Measurements from ENCODE around the gene AIF1. TPM values are rescaled to one million over a fixed set of nuclear protein-coding genes. Genes with fewer than 3 reads are reported as not detected.

The AIF1 gene
- total RNA-seq, 1 experiment from 2014 or later, result not detected

- H3K27ac ChIP-seq (ENCODE audit: low read length), result no peak overlapping the region
- peaks cover 92% of the 10 kb centered on the region for H3K36me3 ChIP-seq (ENCODE audit: low read depth, low read length)
- ChIA-PET CTCF (no interaction called here), POLR2A (ENCODE audit: unreplicated experiment) (no interaction called here)
- no peaks in the 10 kb centered on the region for H3K9me3 ChIP-seq (ENCODE audit: low read length)
- no peaks in the 10 kb centered on the region for H3K27me3 ChIP-seq (ENCODE audit: low read length)
- intact Hi-C loops (cut with micrococcal nuclease), result no loop called here
- TSS peak; percentile 6 for BruUV-seq (replicated peaks)
- H3F3A ChIP-seq (ENCODE audit: low read length, unreplicated experiment), result no peaks in the 10 kb centered on the region
- no peak overlapping the region for H2AFZ ChIP-seq (ENCODE audit: low read length)
- ATAC-seq, result no peak
- no peak overlapping the region for H3K9ac ChIP-seq (ENCODE audit: low read length)
- H3K4me3 ChIP-seq (ENCODE audit: low read length), result no peak overlapping the region
- no peak for DNase-seq
- no peaks in the 10 kb centered on the region for H3K4me1 ChIP-seq (ENCODE audit: insufficient read depth, low read length)
- no peaks in the 10 kb centered on the region; the same call in 1 of the 2 replicates for H3K79me2 ChIP-seq (ENCODE audit: low read length)
- H4K20me1 ChIP-seq (ENCODE audit: low read length), result peaks cover 3% of the 10 kb centered on the region; the same call in 1 of the 2 replicates
- no peaks in the 10 kb centered on the region for H3K9me2 ChIP-seq (replicated peaks; ENCODE audit: low read length)
- H3K4me2 ChIP-seq (ENCODE audit: low read length), result no peak overlapping the region
- TF ChIP-seq CTCF (conservative IDR thresholded peaks at IDR 0.05; ENCODE audit: low read depth, low read length), result no peak
Measured at GRCh38 chr6:31632279-31632946, 17.4 kb downstream of the AIF1 start.

DNA sequence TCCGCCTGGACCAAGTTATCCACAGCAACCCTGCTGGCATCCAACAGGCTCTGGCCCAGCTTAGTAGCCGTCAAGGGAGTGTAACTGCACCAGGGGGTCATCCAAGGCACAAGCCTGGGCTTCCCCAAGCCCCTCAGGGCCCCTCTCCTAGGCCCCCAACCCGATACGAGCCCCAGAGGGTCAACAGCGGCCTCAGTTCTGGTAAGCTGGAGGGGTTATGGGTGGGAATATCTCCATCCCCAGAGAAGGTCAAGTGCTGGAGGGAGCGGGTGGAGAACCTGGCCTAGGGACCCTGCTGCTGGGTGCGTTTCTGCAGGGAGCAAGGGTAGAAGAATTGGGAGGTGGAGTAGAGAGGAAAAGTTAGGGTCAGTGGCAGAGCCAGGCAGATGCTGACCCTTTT is 18.4 kb downstream of the AIF1 start:
- Histone ChIP-seq H3K9me2 (replicated peaks; ENCODE audit: low read length) (no peaks in the 10 kb centered on the region), H3K79me2 (ENCODE audit: low read length) (no peaks in the 10 kb centered on the region), H4K20me1 (ENCODE audit: low read length) (peaks cover 3% of the 10 kb centered on the region; the same call in 1 of the 2 replicates), H3K4me2 (ENCODE audit: low read length) (no peak overlapping the region), H3K27ac (ENCODE audit: low read length) (no peak overlapping the region), H3K9ac (ENCODE audit: low read length) (no peak overlapping the region), H3K9me3 (ENCODE audit: low read length) (no peaks in the 10 kb centered on the region), H2AFZ (ENCODE audit: low read length) (no peak overlapping the region), H3K4me3 (ENCODE audit: low read length) (no peak overlapping the region), H3K36me3 (ENCODE audit: low read depth, low read length) (peaks cover 90% of the 10 kb centered on the region), H3F3A (ENCODE audit: low read length, unreplicated experiment) (peaks cover 6% of the 10 kb centered on the region), H3K27me3 (ENCODE audit: low read length) (no peaks in the 10 kb centered on the region), H3K4me1 (ENCODE audit: insufficient read depth, low read length) (no peaks in the 10 kb centered on the region)
- intact Hi-C loops (cut with micrococcal nuclease), result no loop called here
- no peak for DNase-seq
- ChIA-PET CTCF (no interaction called here), POLR2A (ENCODE audit: unreplicated experiment) (no interaction called here)
- BruUV-seq (replicated peaks), result no TSS peak
- TF ChIP-seq CTCF (conservative IDR thresholded peaks at IDR 0.05; ENCODE audit: low read depth, low read length), result no peak
- TF ChIP-seq EZH2 (IDR thresholded peaks at IDR 0.05; ENCODE audit: low read length, unreplicated experiment), result no peak
- TF ChIP-seq EZH2phosphoT487 (IDR thresholded peaks at IDR 0.05; ENCODE audit: borderline replicate concordance, low read length), result no peak
- ATAC-seq, result no peak

DNA sequence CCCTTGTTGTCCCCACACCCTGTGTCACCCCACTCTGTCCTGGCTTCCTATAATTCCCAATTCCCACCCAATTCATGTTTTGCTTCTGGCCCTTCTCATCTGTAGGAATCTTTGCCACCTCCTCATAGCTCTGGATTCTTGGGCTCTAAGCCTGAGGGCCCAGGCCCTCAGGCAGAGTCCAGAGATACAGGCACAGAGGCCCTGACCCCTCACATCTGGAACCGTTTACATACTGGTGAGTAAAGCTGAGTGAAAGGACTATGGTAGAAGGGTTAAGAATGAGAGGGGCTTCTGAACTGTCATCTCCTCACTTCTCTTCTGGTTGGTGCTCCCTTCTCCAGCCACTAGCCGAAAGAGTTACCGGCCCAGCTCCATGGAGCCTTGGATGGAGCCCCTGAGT is 19.1 kb downstream of the AIF1 start:
- intact Hi-C loops (cut with micrococcal nuclease), result no loop called here
- Histone ChIP-seq H2AFZ (ENCODE audit: low read length) (no peak overlapping the region), H3K36me3 (ENCODE audit: low read depth, low read length) (peaks cover 84% of the 10 kb centered on the region), H3K27ac (ENCODE audit: low read length) (no peak overlapping the region), H3K4me1 (ENCODE audit: insufficient read depth, low read length) (no peaks in the 10 kb centered on the region), H4K20me1 (ENCODE audit: low read length) (peaks cover 3% of the 10 kb centered on the region; the same call in 1 of the 2 replicates), H3K9me2 (replicated peaks; ENCODE audit: low read length) (no peaks in the 10 kb centered on the region), H3K27me3 (ENCODE audit: low read length) (no peaks in the 10 kb centered on the region), H3F3A (ENCODE audit: low read length, unreplicated experiment) (peaks cover 6% of the 10 kb centered on the region), H3K9me3 (ENCODE audit: low read length) (no peaks in the 10 kb centered on the region), H3K79me2 (ENCODE audit: low read length) (no peaks in the 10 kb centered on the region), H3K9ac (ENCODE audit: low read length) (no peak overlapping the region), H3K4me2 (ENCODE audit: low read length) (no peak overlapping the region), H3K4me3 (ENCODE audit: low read length) (no peak overlapping the region)
- ATAC-seq, result no peak
- DNase-seq, result no peak
- ChIA-PET CTCF (no interaction called here), POLR2A (ENCODE audit: unreplicated experiment) (no interaction called here)
- no peak for TF ChIP-seq EZH2phosphoT487 (IDR thresholded peaks at IDR 0.05; ENCODE audit: borderline replicate concordance, low read length)
- no TSS peak for BruUV-seq (replicated peaks)

Data from PC-3 (cell line).